Hepatocyte (in vitro differentiated cells): Measurements from ENCODE around the gene UBL3. TPM values are rescaled to one million over a fixed set of nuclear protein-coding genes. Genes with fewer than 3 reads are reported as not detected.

Experiments
- DNase-seq: peaks from one replicate; pipeline ENCODE4 v3.0.0-alpha.2; 2016; ENCODE audit warnings: low spot score
- H2AFZ ChIP-seq: fragments of 200-600 bp; sonication (generic); 2 replicates; pipeline ENCODE4 v1.6.0; 2016; ENCODE audit warnings: antibody characterized with exemption, mild to moderate bottlenecking
- H3K27ac ChIP-seq: fragments of 200-600 bp; sonication (generic); 2 replicates; pipeline ENCODE4 v1.5.1; 2016; ENCODE audit warnings: mild to moderate bottlenecking
- H3K27me3 ChIP-seq: fragments of 200-600 bp; sonication (generic); 2 replicates; pipeline ENCODE4 v1.6.1; 2016
- H3K36me3 ChIP-seq: fragments of 200-600 bp; sonication (generic); replicated peaks from 2 replicates; pipeline ENCODE4 v1.5.1; 2016; ENCODE audit warnings: low read depth; ENCODE audit not compliant: insufficient read depth
- H3K4me1 ChIP-seq: fragments of 200-600 bp; sonication (generic); 2 replicates; pipeline ENCODE4 v1.5.1; 2016; ENCODE audit warnings: mild to moderate bottlenecking, moderate library complexity; ENCODE audit not compliant: insufficient read depth
- H3K4me2 ChIP-seq: fragments of 200-600 bp; sonication (generic); 2 replicates; pipeline ENCODE4 v1.6.0; 2016
- H3K4me3 ChIP-seq: fragments of 200-600 bp; sonication (generic); 2 replicates; pipeline ENCODE4 v1.5.1; 2016; ENCODE audit warnings: mild to moderate bottlenecking
- H3K79me2 ChIP-seq: fragments of 200-600 bp; sonication (generic); 2 replicates; pipeline ENCODE4 v1.6.0; 2017; ENCODE audit warnings: mild to moderate bottlenecking
- H3K9me2 ChIP-seq: fragments of 200-600 bp; sonication (generic); replicated peaks from 2 replicates; pipeline ENCODE4 v1.6.0; 2017; ENCODE audit warnings: mild to moderate bottlenecking; ENCODE audit not compliant: insufficient read depth
- H3K9me3 ChIP-seq: fragments of 200-600 bp; sonication (generic); 2 replicates; pipeline ENCODE4 v1.5.1; 2016; ENCODE audit warnings: low read depth, mild to moderate bottlenecking
- H4K20me1 ChIP-seq: fragments of 200-600 bp; sonication (generic); 2 replicates; pipeline ENCODE4 v1.6.0; 2016; ENCODE audit warnings: mild to moderate bottlenecking; ENCODE audit not compliant: insufficient read depth, poor library complexity, severe bottlenecking
- EZH2 ChIP-seq: fragments of 200-600 bp; sonication (generic); IDR thresholded peaks from 2 replicates; pipeline ENCODE4 v1.6.1; 2016; ENCODE audit warnings: antibody characterized with exemption, mild to moderate bottlenecking, borderline replicate concordance
- EZH2phosphoT487 ChIP-seq: fragments of 200-600 bp; sonication (generic); IDR thresholded peaks from one replicate; pipeline ENCODE4 v1.6.1; 2018; ENCODE audit warnings: antibody characterized with exemption, mild to moderate bottlenecking, low read depth, moderate library complexity; ENCODE audit not compliant: unreplicated experiment, severe bottlenecking
- WGBS: methylation state at CpG from one replicate; pipeline ENCODE4 v1.1.6; 2016; ENCODE audit warnings: low lambda C conversion rate; ENCODE audit errors: missing lambda C conversion rate; 5-methylcytosine and 5-hydroxymethylcytosine counted together
- polyA plus RNA-seq: library from polyadenylated mRNA; unstranded; fragments of >200 nt; fragmentation: Nextera tagmentation; extraction: Ambion mirVana; gene quantifications from 2 replicates; pipeline ENCODE4 v1.2.1, GENCODE V29; 2016
- total RNA-seq: library from RNA; depleted of rRNA; stranded (reverse); fragments of >200 nt; gene quantifications from 2 replicates; pipeline ENCODE4 v1.2.3, GENCODE V29; 2014
- TF ChIP-seq, protein P1 (sequence below): fragments of 200-600 bp; sonication (generic); IDR thresholded peaks from 2 replicates; pipeline ENCODE4 v1.5.1; 2016; ENCODE audit warnings: antibody characterized with exemption, mild to moderate bottlenecking; ENCODE audit not compliant: poor library complexity

The UBL3 gene
- total and polyA plus RNA-seq, 2 experiments from 2014 or later = 27.7 to 58.6 TPM

GRCh38 chr13:29858231-29858630 is 7.8 kb upstream of the UBL3 start:
- WGBS = 11% methylated on average over 1 of the region's 1 CpG
- H4K20me1 ChIP-seq = no peaks in the 10 kb centered on the region
- TF ChIP-seq EZH2 (no peak), EZH2phosphoT487 (no peak)
- TF ChIP-seq, protein P1, sequence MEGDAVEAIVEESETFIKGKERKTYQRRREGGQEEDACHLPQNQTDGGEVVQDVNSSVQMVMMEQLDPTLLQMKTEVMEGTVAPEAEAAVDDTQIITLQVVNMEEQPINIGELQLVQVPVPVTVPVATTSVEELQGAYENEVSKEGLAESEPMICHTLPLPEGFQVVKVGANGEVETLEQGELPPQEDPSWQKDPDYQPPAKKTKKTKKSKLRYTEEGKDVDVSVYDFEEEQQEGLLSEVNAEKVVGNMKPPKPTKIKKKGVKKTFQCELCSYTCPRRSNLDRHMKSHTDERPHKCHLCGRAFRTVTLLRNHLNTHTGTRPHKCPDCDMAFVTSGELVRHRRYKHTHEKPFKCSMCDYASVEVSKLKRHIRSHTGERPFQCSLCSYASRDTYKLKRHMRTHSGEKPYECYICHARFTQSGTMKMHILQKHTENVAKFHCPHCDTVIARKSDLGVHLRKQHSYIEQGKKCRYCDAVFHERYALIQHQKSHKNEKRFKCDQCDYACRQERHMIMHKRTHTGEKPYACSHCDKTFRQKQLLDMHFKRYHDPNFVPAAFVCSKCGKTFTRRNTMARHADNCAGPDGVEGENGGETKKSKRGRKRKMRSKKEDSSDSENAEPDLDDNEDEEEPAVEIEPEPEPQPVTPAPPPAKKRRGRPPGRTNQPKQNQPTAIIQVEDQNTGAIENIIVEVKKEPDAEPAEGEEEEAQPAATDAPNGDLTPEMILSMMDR = no peak

GRCh38 chr13:29857085-29857484 is 6.7 kb upstream of the UBL3 start:
- peak overlapping the region; percentile 1 for H3K4me2 ChIP-seq
- H4K20me1 ChIP-seq = no peaks in the 10 kb centered on the region
- H3K79me2 ChIP-seq = no peaks in the 10 kb centered on the region
- H3K4me3 ChIP-seq = no peak overlapping the region
- no peaks in the 10 kb centered on the region for H3K9me2 ChIP-seq
- TF ChIP-seq, protein P1 = no peak
- TF ChIP-seq EZH2 (no peak), EZH2phosphoT487 (no peak)
- H2AFZ ChIP-seq = no peak overlapping the region
- WGBS = 71% methylated on average over 2 of the region's 2 CpGs
- H3K4me1 ChIP-seq = peaks cover 18% of the 10 kb centered on the region
- H3K27me3 ChIP-seq = no peaks in the 10 kb centered on the region
- H3K27ac ChIP-seq = no peak overlapping the region
- DNase-seq = peak; percentile 20
- no peaks in the 10 kb centered on the region for H3K9me3 ChIP-seq
- no peaks in the 10 kb centered on the region for H3K36me3 ChIP-seq

More at GRCh38 chr13:29858231-29858630, 7.8 kb upstream of the UBL3 start:
- Histone ChIP-seq H3K79me2 (no peaks in the 10 kb centered on the region), H3K9me3 (no peaks in the 10 kb centered on the region), H3K4me3 (no peak overlapping the region), H3K4me1 (peaks cover 18% of the 10 kb centered on the region), H2AFZ (no peak overlapping the region), H3K27ac (no peak overlapping the region), H3K27me3 (no peaks in the 10 kb centered on the region), H3K36me3 (no peaks in the 10 kb centered on the region), H3K9me2 (no peaks in the 10 kb centered on the region), H3K4me2 (no peak overlapping the region)
- DNase-seq = no peak

DNA sequence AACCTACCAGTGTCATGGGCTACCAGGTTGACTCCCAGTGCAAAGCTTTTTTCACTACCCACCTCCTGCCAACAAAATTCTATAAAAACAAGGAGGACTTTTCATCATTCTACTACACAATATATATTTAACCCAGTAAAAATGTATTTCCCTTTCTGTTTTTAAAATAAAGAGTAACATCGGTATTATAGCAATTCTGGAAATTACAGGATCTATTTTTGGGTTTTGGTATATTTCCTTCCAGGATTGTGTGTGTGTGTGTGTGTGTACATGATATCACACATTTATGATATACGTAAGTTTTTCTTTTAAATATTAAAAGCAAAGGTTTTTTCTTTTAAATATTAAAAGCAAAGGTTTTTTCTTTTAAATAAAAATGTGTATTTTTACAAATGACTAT is 6.0 kb upstream of the UBL3 start:
- no peak overlapping the region for H3K4me3 ChIP-seq
- 86% methylated on average over 2 of the region's 2 CpGs for WGBS
- no peak overlapping the region for H3K4me2 ChIP-seq
- TF ChIP-seq, protein P1 = no peak
- no peak for TF ChIP-seq EZH2
- TF ChIP-seq EZH2phosphoT487 = no peak
- H3K9me2 ChIP-seq = no peaks in the 10 kb centered on the region
- H3K79me2 ChIP-seq = no peaks in the 10 kb centered on the region
- H2AFZ ChIP-seq = no peak overlapping the region
- H3K27me3 ChIP-seq = no peaks in the 10 kb centered on the region
- H3K4me1 ChIP-seq = peaks cover 18% of the 10 kb centered on the region
- no peaks in the 10 kb centered on the region for H3K36me3 ChIP-seq
- no peak for DNase-seq
- H3K9me3 ChIP-seq = no peaks in the 10 kb centered on the region
- no peaks in the 10 kb centered on the region for H4K20me1 ChIP-seq
- peak overlapping the region; percentile 65 for H3K27ac ChIP-seq

GRCh38 chr13:29855784-29856183 is 5.4 kb upstream of the UBL3 start:
- Histone ChIP-seq H3K9me3 (no peaks in the 10 kb centered on the region), H4K20me1 (no peaks in the 10 kb centered on the region), H3K79me2 (no peaks in the 10 kb centered on the region), H3K4me2 (peak overlapping the region; percentile 26), H3K27ac (peak overlapping the region; percentile 65), H2AFZ (peak overlapping the region; percentile 44), H3K4me3 (no peak overlapping the region), H3K9me2 (no peaks in the 10 kb centered on the region), H3K4me1 (peaks cover 18% of the 10 kb centered on the region), H3K36me3 (no peaks in the 10 kb centered on the region), H3K27me3 (no peaks in the 10 kb centered on the region)
- TF ChIP-seq EZH2 (no peak), EZH2phosphoT487 (no peak)
- TF ChIP-seq, protein P1 = no peak
- DNase-seq = no peak
- 54% methylated on average over 4 of the region's 4 CpGs for WGBS
